ENCODE measurements around the gene CD2AP.

DNA sequence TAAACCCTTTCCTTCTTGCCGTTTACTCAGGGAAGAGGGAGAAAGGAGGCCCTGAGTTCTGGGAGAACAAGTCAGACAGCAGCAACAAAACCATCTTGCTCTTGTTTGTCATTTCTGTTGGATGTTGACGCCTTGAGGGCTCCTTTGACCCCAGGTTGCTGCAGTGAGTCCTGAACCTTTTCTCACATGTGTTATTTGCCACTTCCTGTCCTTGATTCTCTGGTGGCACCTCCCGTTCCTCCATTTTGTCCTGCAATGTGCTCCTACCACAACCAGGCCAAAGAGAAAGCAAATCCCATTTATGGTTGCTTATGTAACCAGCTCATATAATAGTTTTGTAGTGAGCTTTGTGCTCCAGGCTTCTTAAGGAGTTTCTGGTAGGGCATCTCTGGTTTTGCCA, 154.2 kb downstream of the CD2AP start:
- TF ChIP-seq, protein P1, sequence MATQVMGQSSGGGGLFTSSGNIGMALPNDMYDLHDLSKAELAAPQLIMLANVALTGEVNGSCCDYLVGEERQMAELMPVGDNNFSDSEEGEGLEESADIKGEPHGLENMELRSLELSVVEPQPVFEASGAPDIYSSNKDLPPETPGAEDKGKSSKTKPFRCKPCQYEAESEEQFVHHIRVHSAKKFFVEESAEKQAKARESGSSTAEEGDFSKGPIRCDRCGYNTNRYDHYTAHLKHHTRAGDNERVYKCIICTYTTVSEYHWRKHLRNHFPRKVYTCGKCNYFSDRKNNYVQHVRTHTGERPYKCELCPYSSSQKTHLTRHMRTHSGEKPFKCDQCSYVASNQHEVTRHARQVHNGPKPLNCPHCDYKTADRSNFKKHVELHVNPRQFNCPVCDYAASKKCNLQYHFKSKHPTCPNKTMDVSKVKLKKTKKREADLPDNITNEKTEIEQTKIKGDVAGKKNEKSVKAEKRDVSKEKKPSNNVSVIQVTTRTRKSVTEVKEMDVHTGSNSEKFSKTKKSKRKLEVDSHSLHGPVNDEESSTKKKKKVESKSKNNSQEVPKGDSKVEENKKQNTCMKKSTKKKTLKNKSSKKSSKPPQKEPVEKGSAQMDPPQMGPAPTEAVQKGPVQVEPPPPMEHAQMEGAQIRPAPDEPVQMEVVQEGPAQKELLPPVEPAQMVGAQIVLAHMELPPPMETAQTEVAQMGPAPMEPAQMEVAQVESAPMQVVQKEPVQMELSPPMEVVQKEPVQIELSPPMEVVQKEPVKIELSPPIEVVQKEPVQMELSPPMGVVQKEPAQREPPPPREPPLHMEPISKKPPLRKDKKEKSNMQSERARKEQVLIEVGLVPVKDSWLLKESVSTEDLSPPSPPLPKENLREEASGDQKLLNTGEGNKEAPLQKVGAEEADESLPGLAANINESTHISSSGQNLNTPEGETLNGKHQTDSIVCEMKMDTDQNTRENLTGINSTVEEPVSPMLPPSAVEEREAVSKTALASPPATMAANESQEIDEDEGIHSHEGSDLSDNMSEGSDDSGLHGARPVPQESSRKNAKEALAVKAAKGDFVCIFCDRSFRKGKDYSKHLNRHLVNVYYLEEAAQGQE (IDR thresholded peaks at IDR 0.05; ENCODE audit: insufficient read depth in 1 of 2, low read depth in 2 of 2, low read length in 2 of 2), result no peak
- TF ChIP-seq POLR2AphosphoS5 (IDR thresholded peaks at IDR 0.05; ENCODE audit: low read depth, low read length), result no peak
- TF ChIP-seq FOXP2 (optimal IDR thresholded peaks at IDR 0.05; ENCODE audit: borderline replicate concordance, extremely low read depth, extremely low read length, insufficient read depth), result no peak

Measured in PFSK-1 (cell line).